CD4-positive, alpha-beta T cell (primary cell): ENCODE data around the gene SYCP3. TPM values are rescaled to one million over a fixed set of nuclear protein-coding genes. Genes with fewer than 3 reads are reported as not detected.

ENCODE experiments used
- ATAC-seq: fragments of 200-7000 bp; cut with Tn5 transposase; one replicate; pipeline ENCODE4 v1.10.0; 2022; ENCODE audit warnings: mild to moderate bottlenecking; ENCODE audit not compliant: poor library complexity
- CTCF ChIA-PET: fragments of 350-600 bp; sonication (Branson Sonifier 250); formaldehyde crosslinking; loops from one replicate; lab custom pipeline; 2021; ENCODE audit warnings: antibody characterized with exemption, inconsistent platforms; lab: Charles Lee
- POLR2A ChIA-PET: fragments of 350-600 bp; sonication (Branson Sonifier 250); formaldehyde crosslinking; loops from one replicate; lab custom pipeline; 2021; ENCODE audit warnings: antibody characterized with exemption, inconsistent platforms; lab: Charles Lee
- DNase-seq, 14 experiments: peaks; one replicate each; pipeline ENCODE4 v3.0.0-alpha.2; 2013 to 2020; ENCODE audit warnings: mixed read lengths in 2 of 14
- H3K27ac ChIP-seq, 2 donors: one replicate each; pipeline versions ENCODE4 v1.5.1 to v1.7.0; 2013; ENCODE audit warnings: low read length in 2 of 2, low read depth in 1 of 2, mild to moderate bottlenecking in 1 of 2
- H3K27me3 ChIP-seq, 2 experiments: 1 replicate in 1 of 2; 2 replicates in 1 of 2; pipeline versions ENCODE4 v1.6.1 to v1.7.0; 2013; ENCODE audit warnings: low read length in 2 of 2, control low read depth in 1 of 2, mild to moderate bottlenecking in 1 of 2, moderate library complexity in 1 of 2; ENCODE audit not compliant: insufficient read depth in 2 of 2, control insufficient read depth in 1 of 2
- H3K36me3 ChIP-seq: one replicate; pipeline ENCODE4 v1.6.1; 2013; ENCODE audit warnings: low read length, control low read depth; ENCODE audit not compliant: insufficient read depth
- H3K4me1 ChIP-seq: one replicate; pipeline ENCODE4 v1.6.1; 2013; ENCODE audit warnings: low read length, control low read depth; ENCODE audit not compliant: insufficient read depth
- H3K4me3 ChIP-seq: one replicate; pipeline ENCODE4 v1.5.1; 2013; ENCODE audit warnings: mild to moderate bottlenecking, low read length, moderate library complexity
- H3K9me3 ChIP-seq, 2 experiments: 1 replicate in 1 of 2; 2 replicates in 1 of 2; pipeline versions ENCODE4 v1.6.1 to v1.7.0; 2013; ENCODE audit warnings: low read length in 2 of 2, mild to moderate bottlenecking in 2 of 2, control low read depth in 1 of 2, moderate library complexity in 1 of 2; ENCODE audit not compliant: control insufficient read depth in 1 of 2, insufficient read depth in 1 of 2
- H3K27ac Mint-ChIP-seq: one replicate; pipeline ENCODE4 v1.8.0; 2020; ENCODE audit warnings: mixed read lengths
- H3K27me3 Mint-ChIP-seq: one replicate; pipeline ENCODE4 v1.8.0; 2021; ENCODE audit warnings: mixed read lengths
- H3K36me3 Mint-ChIP-seq: one replicate; pipeline ENCODE4 v1.8.0; 2021; ENCODE audit warnings: low read depth, mixed read lengths
- H3K4me1 Mint-ChIP-seq: one replicate; pipeline ENCODE4 v1.8.0; 2021; ENCODE audit warnings: low read depth, mixed read lengths
- H3K4me3 Mint-ChIP-seq: one replicate; pipeline ENCODE4 v1.8.0; 2020; ENCODE audit warnings: mild to moderate bottlenecking, mixed read lengths
- H3K9me3 Mint-ChIP-seq: one replicate; pipeline ENCODE4 v1.8.0; 2020; ENCODE audit warnings: mixed read lengths
- CTCF ChIP-seq: fragments of 200-600 bp; IDR thresholded peaks from one replicate; pipeline ENCODE4 v1.8.0; 2022; ENCODE audit warnings: antibody characterized with exemption, mild to moderate bottlenecking
- intact Hi-C, 2 experiments: fragments of 100-400 bp; cut with DNase I in 1 of 2; cut with micrococcal nuclease in 1 of 2; formaldehyde crosslinking; loops; one replicate each; pipeline versions ENCODE4 v1.15.1 to v1.9.0; 2023 to 2025; cut with DNase I, micrococcal nuclease
- total RNA-seq, 174 experiments: library from RNA in 2 of 174; stranded (reverse) in 2 of 174; gene quantifications; one replicate each; pipeline ENCODE4 v1.2.3 and lab custom pipeline; 2021 to 2026

SYCP3 gene
- total RNA-seq, 2 experiments from 2014 or later: 0.22 to 0.34 TPM

- intact Hi-C loops: no loop called here
- Histone ChIP-seq H3K27ac (no peak overlapping the region), H3K4me3 (no peak overlapping the region), H3K9me3 (no peaks in the 10 kb centered on the region), H3K27me3 (no peaks in the 10 kb centered on the region), H3K36me3 (peaks cover 2% of the 10 kb centered on the region), H3K4me1 (peaks cover 7% of the 10 kb centered on the region)
- H3K4me3 Mint-ChIP-seq: no peak overlapping the region
- ChIA-PET CTCF (no interaction called here), POLR2A (no interaction called here)
- no peaks in the 10 kb centered on the region for H3K27me3 Mint-ChIP-seq
- DNase-seq (no peak), ATAC-seq (no peak)
- TF ChIP-seq CTCF: no peak
- peaks cover 10% of the 10 kb centered on the region for H3K4me1 Mint-ChIP-seq
- H3K36me3 Mint-ChIP-seq: no peaks in the 10 kb centered on the region
- H3K27ac Mint-ChIP-seq: no peak overlapping the region
- H3K9me3 Mint-ChIP-seq: no peaks in the 10 kb centered on the region
These were observed 29.0 kb downstream of the SYCP3 start for GRCh38 chr12:101710288-101710687.

- no peak overlapping the region for H3K4me3 Mint-ChIP-seq
- Histone ChIP-seq H3K4me1 (peaks cover 7% of the 10 kb centered on the region), H3K4me3 (no peak overlapping the region), H3K36me3 (peaks cover 2% of the 10 kb centered on the region), H3K27me3 (no peaks in the 10 kb centered on the region), H3K27ac (no peak overlapping the region), H3K9me3 (no peaks in the 10 kb centered on the region)
- H3K4me1 Mint-ChIP-seq: peaks cover 12% of the 10 kb centered on the region
- ChIA-PET CTCF (no interaction called here), POLR2A (no interaction called here)
- DNase-seq: no peak
- intact Hi-C loops: no loop called here
- no peaks in the 10 kb centered on the region for H3K9me3 Mint-ChIP-seq
- H3K27me3 Mint-ChIP-seq: no peaks in the 10 kb centered on the region
- no peak for TF ChIP-seq CTCF
- no peak overlapping the region for H3K27ac Mint-ChIP-seq
- H3K36me3 Mint-ChIP-seq: no peaks in the 10 kb centered on the region
- ATAC-seq: no peak
These were observed 32.0 kb downstream of the SYCP3 start for GRCh38 chr12:101707131-101707782.

- peaks cover 2% of the 10 kb centered on the region for H3K36me3 ChIP-seq
- Mint-ChIP-seq H3K36me3 (no peaks in the 10 kb centered on the region), H3K27ac (no peak overlapping the region), H3K4me3 (no peak overlapping the region), H3K27me3 (no peaks in the 10 kb centered on the region), H3K4me1 (peaks cover 20% of the 10 kb centered on the region), H3K9me3 (no peaks in the 10 kb centered on the region)
- CTCF ChIA-PET: interaction anchor here (0.9 kb wide), 1 partner anchor 18 kb away, joined by 5 read pairs; no protein-coding TSS in a partner anchor
- intact Hi-C loops: loop anchor here in 1 of 2 experiments (1.0 kb wide), 1 partner anchor 20 kb away; no protein-coding TSS in a partner anchor
- no peaks in the 10 kb centered on the region for H3K27me3 ChIP-seq
- no peak overlapping the region for H3K27ac ChIP-seq
- no peak for DNase-seq
- peaks cover 7% of the 10 kb centered on the region for H3K4me1 ChIP-seq
- POLR2A ChIA-PET: no interaction called here
- no peak overlapping the region for H3K4me3 ChIP-seq
- no peak for ATAC-seq
- H3K9me3 ChIP-seq: no peaks in the 10 kb centered on the region
- TF ChIP-seq CTCF: no peak
These were observed 32.9 kb downstream of the SYCP3 start for GRCh38 chr12:101706403-101706802.
